ENCODE measurements around the gene RHBDL2.

- TF ChIP-seq EZH2 (IDR thresholded peaks at IDR 0.05; ENCODE audit: borderline replicate concordance, insufficient read depth, low read length, poor library complexity, severe bottlenecking): no peak
- no peak for TF ChIP-seq CTCF (IDR thresholded peaks at IDR 0.05; ENCODE audit: poor library complexity, severe bottlenecking)
- TF ChIP-seq RAD21 (conservative IDR thresholded peaks at IDR 0.05): no peak
- no peak for TF ChIP-seq TAF1 (IDR thresholded peaks at IDR 0.05; ENCODE audit: low read depth)
Measured at GRCh38 chr1:38846210-38846609, 95.4 kb downstream of the RHBDL2 start.
